ENCODE measurements around the gene TMOD2. TPM values are rescaled to one million over a fixed set of nuclear protein-coding genes. Genes with fewer than 3 reads are reported as not detected.

The TMOD2 gene
- polyA plus RNA-seq, 1 donor (not counting 4 experiments of a cell fraction or from before 2014, with no cell fraction given) = 5.2 TPM

GRCh38 chr15:51818150-51818549 lies 66.8 kb downstream of the TMOD2 start:
- Histone ChIP-seq H3K9ac (ENCODE audit: control insufficient read depth, extremely low read depth, insufficient read depth, low read length) (no peak overlapping the region), H2AFZ (ENCODE audit: control insufficient read depth, low read length) (no peak overlapping the region), H3K27ac (ENCODE audit: control insufficient read depth, insufficient read depth, low read length) (no peak overlapping the region), H3K36me3 (ENCODE audit: control insufficient read depth in 2 of 2, extremely low read depth in 1 of 2, insufficient read depth in 2 of 2, low read length in 2 of 2) (no peaks in the 10 kb centered on the region), H3K4me1 (ENCODE audit: control insufficient read depth, extremely low read depth, insufficient read depth, low read length) (no peaks in the 10 kb centered on the region), H3K9me3 (ENCODE audit: control insufficient read depth, low read depth, low read length) (no peaks in the 10 kb centered on the region), H3K27me3 (ENCODE audit: control insufficient read depth, extremely low read depth, insufficient read depth, low read length) (no peaks in the 10 kb centered on the region), H3K79me2 (ENCODE audit: control insufficient read depth, insufficient read depth, low read length) (no peaks in the 10 kb centered on the region), H3K4me3 (ENCODE audit: control insufficient read depth in 2 of 3, extremely low read depth in 1 of 3, insufficient read depth in 2 of 3, low read depth in 1 of 3, low read length in 3 of 3) (no peak overlapping the region), H3K9me1 (ENCODE audit: control insufficient read depth, extremely low read depth, insufficient read depth, low read length) (no peaks in the 10 kb centered on the region), H4K20me1 (ENCODE audit: control insufficient read depth, extremely low read depth, insufficient read depth, low read length) (no peaks in the 10 kb centered on the region), H3K4me2 (ENCODE audit: control insufficient read depth, extremely low read depth, insufficient read depth, low read depth, low read length) (no peak overlapping the region)
- dilution Hi-C loops (cut with MboI; ENCODE audit: extremely low pct_ligation_motif_present, low sequenced_read_pairs) = no loop called here
- FAIRE-seq = no peak
- TF ChIP-seq CTCF (optimal IDR thresholded peaks at IDR 0.05 in 1 of 3, IDR thresholded peaks at IDR 0.05 in 1 of 3, conservative IDR thresholded peaks at IDR 0.05 in 1 of 3; ENCODE audit: extremely low read depth in 1 of 3, insufficient read depth in 2 of 3, low read length in 3 of 3) (no peak), EZH2 (IDR thresholded peaks at IDR 0.05; ENCODE audit: low read length) (no peak)
- DNase-seq (ENCODE audit: low read depth, low spot score) = no peak

- H2AFZ ChIP-seq (ENCODE audit: control insufficient read depth, low read length) = no peak overlapping the region
Observed at GRCh38 chr15:51825698-51826097, 74.3 kb downstream of the TMOD2 start.

More at GRCh38 chr15:51825698-51826097, 74.3 kb downstream of the TMOD2 start:
- Histone ChIP-seq H3K9me3 (ENCODE audit: control insufficient read depth, low read depth, low read length) (no peaks in the 10 kb centered on the region), H3K9ac (ENCODE audit: control insufficient read depth, extremely low read depth, insufficient read depth, low read length) (no peak overlapping the region), H3K27me3 (ENCODE audit: control insufficient read depth, extremely low read depth, insufficient read depth, low read length) (no peaks in the 10 kb centered on the region), H3K9me1 (ENCODE audit: control insufficient read depth, extremely low read depth, insufficient read depth, low read length) (no peaks in the 10 kb centered on the region), H4K20me1 (ENCODE audit: control insufficient read depth, extremely low read depth, insufficient read depth, low read length) (peaks cover 1% of the 10 kb centered on the region), H3K27ac (ENCODE audit: control insufficient read depth, insufficient read depth, low read length) (peak overlapping the region; percentile 17), H3K36me3 (ENCODE audit: control insufficient read depth in 2 of 2, extremely low read depth in 1 of 2, insufficient read depth in 2 of 2, low read length in 2 of 2) (no peaks in the 10 kb centered on the region), H3K4me2 (ENCODE audit: control insufficient read depth, extremely low read depth, insufficient read depth, low read depth, low read length) (no peak overlapping the region), H3K4me1 (ENCODE audit: control insufficient read depth, extremely low read depth, insufficient read depth, low read length) (peaks cover 29% of the 10 kb centered on the region), H3K4me3 (ENCODE audit: control insufficient read depth in 2 of 3, extremely low read depth in 1 of 3, insufficient read depth in 2 of 3, low read depth in 1 of 3, low read length in 3 of 3) (no peak overlapping the region), H3K79me2 (ENCODE audit: control insufficient read depth, insufficient read depth, low read length) (peaks cover 12% of the 10 kb centered on the region)
- dilution Hi-C loops (cut with MboI; ENCODE audit: extremely low pct_ligation_motif_present, low sequenced_read_pairs) = no loop called here
- TF ChIP-seq EZH2 (IDR thresholded peaks at IDR 0.05; ENCODE audit: low read length) (no peak), CTCF (optimal IDR thresholded peaks at IDR 0.05 in 1 of 3, IDR thresholded peaks at IDR 0.05 in 1 of 3, conservative IDR thresholded peaks at IDR 0.05 in 1 of 3; ENCODE audit: extremely low read depth in 1 of 3, insufficient read depth in 2 of 3, low read length in 3 of 3) (no peak)
- DNase-seq (ENCODE audit: low read depth, low spot score) (no peak), FAIRE-seq (peak; percentile 67)
